CD4-positive, alpha-beta memory T cell (primary cell): ENCODE results near the gene CTNND2. TPM values are rescaled to one million over a fixed set of nuclear protein-coding genes. Genes with fewer than 3 reads are reported as not detected.

Experiments used
- CTCF ChIA-PET: fragments of 350-600 bp; sonication (Branson Sonifier 250); formaldehyde crosslinking; loops from one replicate; lab custom pipeline; 2021; ENCODE audit warnings: inconsistent platforms; ENCODE audit not compliant: partially characterized antibody; lab: Charles Lee
- POLR2A ChIA-PET: fragments of 350-600 bp; sonication (Branson Sonifier 250); formaldehyde crosslinking; loops from one replicate; lab custom pipeline; 2021; ENCODE audit not compliant: partially characterized antibody; lab: Charles Lee
- DNase-seq, 5 donors: peaks; one replicate each; pipeline versions ENCODE4 v3.0.0 to v3.0.0-alpha.2; 2020 to 2022; ENCODE audit warnings: mixed read lengths in 1 of 5
- H3K27ac ChIP-seq: one replicate; pipeline ENCODE4 v1.7.0; 2013; ENCODE audit warnings: low read depth, low read length
- H3K27me3 ChIP-seq: 2 replicates; pipeline ENCODE4 v1.7.0; 2013; ENCODE audit warnings: mild to moderate bottlenecking, low read length, moderate library complexity; ENCODE audit not compliant: insufficient read depth
- H3K36me3 ChIP-seq: 2 replicates; pipeline ENCODE4 v1.7.0; 2013; ENCODE audit warnings: mild to moderate bottlenecking, low read length, moderate library complexity; ENCODE audit not compliant: insufficient read depth
- H3K4me1 ChIP-seq: 2 replicates; pipeline ENCODE4 v1.7.0; 2013; ENCODE audit warnings: mild to moderate bottlenecking, low read length, moderate library complexity; ENCODE audit not compliant: insufficient read depth
- H3K4me3 ChIP-seq, 2 donors: one replicate each; pipeline ENCODE4 v1.7.0; 2013; ENCODE audit warnings: low read length in 2 of 2, mild to moderate bottlenecking in 1 of 2
- H3K9me3 ChIP-seq, 2 donors: one replicate each; pipeline ENCODE4 v1.7.0; 2013; ENCODE audit warnings: low read length in 2 of 2, control low read depth in 1 of 2; ENCODE audit not compliant: control insufficient read depth in 1 of 2
- H3K27ac Mint-ChIP-seq, 7 donors: one replicate each; pipeline ENCODE4 v1.8.0; 2020 to 2021; ENCODE audit warnings: mixed read lengths in 7 of 7, mild to moderate bottlenecking in 6 of 7, inconsistent platforms in 3 of 7, moderate library complexity in 3 of 7
- H3K27me3 Mint-ChIP-seq, 2 donors: one replicate each; pipeline ENCODE4 v1.8.0; 2020 to 2021; ENCODE audit warnings: mixed read lengths in 2 of 2
- H3K36me3 Mint-ChIP-seq, 2 donors: one replicate each; pipeline ENCODE4 v1.8.0; 2020 to 2021; ENCODE audit warnings: mixed read lengths in 2 of 2, inconsistent platforms in 1 of 2, mild to moderate bottlenecking in 1 of 2
- H3K4me1 Mint-ChIP-seq, 4 donors: one replicate each; pipeline ENCODE4 v1.8.0; 2020 to 2021; ENCODE audit warnings: mixed read lengths in 4 of 4, mild to moderate bottlenecking in 1 of 4
- H3K4me3 Mint-ChIP-seq, 8 donors: one replicate each; pipeline ENCODE4 v1.8.0; 2020 to 2021; ENCODE audit warnings: mixed read lengths in 8 of 8, mild to moderate bottlenecking in 7 of 8, moderate library complexity in 6 of 8, inconsistent platforms in 3 of 8
- H3K9me3 Mint-ChIP-seq, 8 donors: one replicate each; pipeline ENCODE4 v1.8.0; 2020 to 2021; ENCODE audit warnings: mixed read lengths in 8 of 8, mild to moderate bottlenecking in 5 of 8, inconsistent platforms in 3 of 8, moderate library complexity in 1 of 8
- intact Hi-C: fragments of 100-400 bp; cut with micrococcal nuclease; formaldehyde crosslinking; loops from one replicate; pipeline ENCODE4 v1.15.1; 2023
- polyA plus RNA-seq, 2 donors: library from polyadenylated mRNA; unstranded; fragments of 300-500 nt; fragmentation: Illumina TruSeq; gene quantifications; one replicate each; pipeline ENCODE4 v1.2.3, GENCODE V29; 2021
- total RNA-seq, 2 experiments: library from RNA; stranded (reverse); gene quantifications; one replicate each; pipeline ENCODE4 v1.2.3, GENCODE V29; 2021

CTNND2 gene
- total and polyA plus RNA-seq, 4 experiments from 2014 or later = 0.65 TPM; not detected in 3

DNA sequence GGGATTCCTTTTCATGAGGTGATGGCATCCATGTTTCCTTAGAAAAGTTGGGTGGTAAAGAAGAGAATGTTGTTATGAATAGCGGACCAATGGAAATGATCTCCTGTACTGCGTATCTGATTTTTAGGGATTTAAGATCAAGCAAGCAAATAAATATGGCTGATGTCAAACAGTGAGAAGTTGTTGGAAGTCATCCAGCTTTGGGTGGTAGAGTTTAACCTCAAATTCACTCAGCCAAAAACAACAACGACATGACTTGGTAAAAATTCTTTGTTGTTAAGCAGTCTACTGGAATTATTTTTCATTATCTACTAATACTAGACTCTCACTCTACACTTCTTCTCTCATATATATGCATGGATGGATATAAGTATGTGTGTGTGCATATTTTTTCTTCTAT is 426.5 kb downstream of the CTNND2 start:
- ChIA-PET POLR2A (no interaction called here), CTCF (no interaction called here)
- Histone ChIP-seq H3K27ac (no peak overlapping the region), H3K27me3 (no peaks in the 10 kb centered on the region), H3K4me1 (no peaks in the 10 kb centered on the region), H3K4me3 (no peak overlapping the region), H3K36me3 (no peaks in the 10 kb centered on the region), H3K9me3 (no peaks in the 10 kb centered on the region)
- Mint-ChIP-seq H3K4me3 (no peak overlapping the region), H3K9me3 (peaks cover 0 to 7% (median 0%) of the 10 kb centered on the region in 8 donors), H3K27ac (no peak overlapping the region), H3K27me3 (peaks cover 0 to 5% of the 10 kb centered on the region in 2 donors), H3K4me1 (no peaks in the 10 kb centered on the region), H3K36me3 (no peaks in the 10 kb centered on the region)
- no peak for DNase-seq
- intact Hi-C loops = no loop called here

GRCh38 chr5:11476866-11477265 is 427.4 kb downstream of the CTNND2 start:
- no peaks in the 10 kb centered on the region for H3K36me3 Mint-ChIP-seq
- H3K9me3 ChIP-seq = no peaks in the 10 kb centered on the region
- H3K27me3 Mint-ChIP-seq = no peaks in the 10 kb centered on the region
- H3K27me3 ChIP-seq = no peaks in the 10 kb centered on the region
- H3K36me3 ChIP-seq = no peaks in the 10 kb centered on the region
- peaks cover 0 to 2% (median 0%) of the 10 kb centered on the region in 8 donors for H3K9me3 Mint-ChIP-seq
- intact Hi-C loops = no loop called here
- H3K4me1 ChIP-seq = no peaks in the 10 kb centered on the region
- ChIA-PET CTCF (no interaction called here), POLR2A (no interaction called here)
- H3K27ac ChIP-seq = no peak overlapping the region
- no peaks in the 10 kb centered on the region for H3K4me1 Mint-ChIP-seq
- no peak overlapping the region for H3K4me3 ChIP-seq
- H3K27ac Mint-ChIP-seq = no peak overlapping the region
- no peak overlapping the region for H3K4me3 Mint-ChIP-seq
- no peak for DNase-seq

GRCh38 chr5:11468334-11469039 is 435.8 kb downstream of the CTNND2 start:
- Mint-ChIP-seq H3K4me1 (no peaks in the 10 kb centered on the region), H3K4me3 (no peak overlapping the region), H3K9me3 (no peaks in the 10 kb centered on the region), H3K27ac (no peak overlapping the region), H3K27me3 (peaks cover 0 to 2% of the 10 kb centered on the region in 2 donors), H3K36me3 (no peaks in the 10 kb centered on the region)
- intact Hi-C loops = no loop called here
- Histone ChIP-seq H3K27ac (no peak overlapping the region), H3K27me3 (no peaks in the 10 kb centered on the region), H3K9me3 (no peaks in the 10 kb centered on the region), H3K4me1 (no peaks in the 10 kb centered on the region), H3K4me3 (no peak overlapping the region), H3K36me3 (no peaks in the 10 kb centered on the region)
- CTCF ChIA-PET = no interaction called here
- POLR2A ChIA-PET = no interaction called here
- no peak for DNase-seq

DNA sequence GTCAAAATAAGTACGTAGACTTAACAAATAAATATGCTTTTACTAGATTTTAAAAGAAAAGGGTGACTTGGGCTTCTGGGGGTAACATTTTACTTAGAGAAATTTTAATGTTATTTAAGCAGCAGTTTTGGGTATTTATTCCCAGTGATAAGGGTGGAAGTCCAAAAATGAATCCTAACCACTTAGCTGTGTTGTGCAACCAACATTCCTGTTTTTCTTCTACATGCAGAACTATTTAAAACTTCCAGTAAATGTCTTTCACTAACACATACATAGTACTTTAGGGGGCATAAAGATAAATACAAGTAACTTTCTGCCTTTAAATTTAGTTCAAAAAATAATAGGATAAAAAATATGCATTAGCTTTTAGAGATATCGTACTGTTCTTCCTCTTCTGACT is 436.7 kb downstream of the CTNND2 start:
- no peaks in the 10 kb centered on the region for H3K4me1 ChIP-seq
- H3K27ac ChIP-seq = no peak overlapping the region
- H3K27me3 ChIP-seq = no peaks in the 10 kb centered on the region
- H3K9me3 ChIP-seq = no peaks in the 10 kb centered on the region
- H3K4me3 ChIP-seq = no peak overlapping the region
- no peak for DNase-seq
- ChIA-PET POLR2A (no interaction called here), CTCF (no interaction called here)
- no peaks in the 10 kb centered on the region for H3K9me3 Mint-ChIP-seq
- H3K36me3 Mint-ChIP-seq = no peaks in the 10 kb centered on the region
- H3K27me3 Mint-ChIP-seq = peaks cover 0 to 2% of the 10 kb centered on the region in 2 donors
- H3K4me3 Mint-ChIP-seq = no peak overlapping the region
- no peaks in the 10 kb centered on the region for H3K4me1 Mint-ChIP-seq
- no peak overlapping the region for H3K27ac Mint-ChIP-seq
- H3K36me3 ChIP-seq = no peaks in the 10 kb centered on the region
- intact Hi-C loops = no loop called here

DNA sequence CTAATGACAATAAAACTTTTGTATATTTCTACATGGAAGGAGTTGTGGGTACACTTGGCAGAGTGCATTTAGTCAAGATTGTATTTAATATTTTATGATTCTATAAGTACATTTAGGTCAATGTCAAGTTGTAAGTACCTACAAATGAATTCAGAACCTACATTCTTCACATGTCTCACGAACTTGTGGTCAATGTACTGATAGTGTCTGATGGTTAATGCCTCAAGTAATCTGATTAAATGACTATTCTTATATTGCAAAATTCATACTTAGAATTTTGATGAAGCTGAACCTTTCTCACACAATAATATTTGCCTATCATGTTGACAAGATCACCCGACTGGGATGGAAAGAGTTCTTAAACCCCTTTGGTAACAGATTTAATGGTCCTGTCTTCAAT is 444.5 kb downstream of the CTNND2 start:
- H3K36me3 Mint-ChIP-seq = no peaks in the 10 kb centered on the region
- Histone ChIP-seq H3K36me3 (no peaks in the 10 kb centered on the region), H3K4me1 (no peaks in the 10 kb centered on the region), H3K4me3 (no peak overlapping the region), H3K27ac (no peak overlapping the region), H3K9me3 (no peaks in the 10 kb centered on the region), H3K27me3 (no peaks in the 10 kb centered on the region)
- no peak overlapping the region for H3K4me3 Mint-ChIP-seq
- DNase-seq = no peak
- ChIA-PET CTCF (no interaction called here), POLR2A (no interaction called here)
- intact Hi-C loops = no loop called here
- H3K4me1 Mint-ChIP-seq = no peaks in the 10 kb centered on the region
- peaks cover 0 to 5% (median 0%) of the 10 kb centered on the region in 8 donors for H3K9me3 Mint-ChIP-seq
- H3K27ac Mint-ChIP-seq = no peak overlapping the region
- no peaks in the 10 kb centered on the region for H3K27me3 Mint-ChIP-seq

DNA sequence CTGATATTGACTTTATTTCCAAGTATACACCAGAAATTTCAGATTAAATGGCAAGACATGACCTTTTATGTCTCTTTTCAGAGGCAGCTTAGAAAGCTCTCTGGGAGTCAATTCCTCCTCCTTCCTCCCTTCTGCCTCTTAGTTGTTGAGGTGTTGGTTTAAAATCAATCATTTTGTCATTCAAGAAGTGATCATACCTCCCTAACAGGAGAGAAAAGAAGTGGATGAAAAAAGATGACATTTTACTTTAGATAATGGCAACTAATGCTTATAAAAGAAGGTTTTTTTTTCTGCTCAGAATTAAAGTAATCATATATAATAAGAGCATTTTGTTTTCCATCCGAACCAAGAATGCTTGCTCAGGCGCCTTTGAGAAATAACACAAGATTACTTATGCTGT is 448.7 kb downstream of the CTNND2 start:
- Mint-ChIP-seq H3K27me3 (no peaks in the 10 kb centered on the region), H3K36me3 (no peaks in the 10 kb centered on the region), H3K27ac (no peak overlapping the region), H3K9me3 (peaks cover 0 to 5% (median 0%) of the 10 kb centered on the region in 8 donors), H3K4me3 (no peak overlapping the region), H3K4me1 (no peaks in the 10 kb centered on the region)
- no peak for DNase-seq
- Histone ChIP-seq H3K27me3 (no peaks in the 10 kb centered on the region), H3K9me3 (no peaks in the 10 kb centered on the region), H3K36me3 (no peaks in the 10 kb centered on the region), H3K4me3 (no peak overlapping the region), H3K27ac (no peak overlapping the region), H3K4me1 (no peaks in the 10 kb centered on the region)
- intact Hi-C loops = no loop called here
- ChIA-PET POLR2A (no interaction called here), CTCF (no interaction called here)

DNA sequence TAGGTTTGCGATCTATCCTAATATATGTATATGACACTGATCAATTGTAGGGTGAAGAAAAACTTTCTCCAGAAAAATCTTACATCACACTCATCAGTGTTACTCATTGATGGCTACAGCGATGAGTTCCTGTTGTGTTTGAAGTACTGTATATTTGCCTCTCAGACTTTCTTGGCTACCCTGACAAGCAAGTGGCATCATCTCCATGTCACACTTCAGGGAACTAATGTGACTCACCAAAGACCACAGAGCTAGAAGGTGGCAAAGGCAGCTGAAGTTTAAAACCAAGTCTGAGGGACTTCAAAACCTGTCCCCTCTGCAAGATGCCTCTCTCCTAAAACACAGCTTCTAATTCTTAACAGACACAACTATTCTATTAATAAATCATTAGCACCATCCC is 451.4 kb downstream of the CTNND2 start:
- no peaks in the 10 kb centered on the region for H3K36me3 ChIP-seq
- no peak overlapping the region for H3K27ac ChIP-seq
- no peaks in the 10 kb centered on the region for H3K9me3 ChIP-seq
- ChIA-PET CTCF (no interaction called here), POLR2A (no interaction called here)
- Mint-ChIP-seq H3K36me3 (no peaks in the 10 kb centered on the region), H3K4me3 (no peak overlapping the region), H3K27me3 (no peaks in the 10 kb centered on the region), H3K27ac (no peak overlapping the region), H3K4me1 (no peaks in the 10 kb centered on the region), H3K9me3 (peaks cover 0 to 5% (median 0%) of the 10 kb centered on the region in 8 donors)
- intact Hi-C loops = no loop called here
- H3K27me3 ChIP-seq = no peaks in the 10 kb centered on the region
- no peak for DNase-seq
- no peaks in the 10 kb centered on the region for H3K4me1 ChIP-seq
- no peak overlapping the region for H3K4me3 ChIP-seq
